GM19043 (cell line): ENCODE measurements around the gene ADPGK.
"Not testable (repeated sequence)": the region's sequence is repeated elsewhere in the genome, so short reads cannot be mapped to it uniquely, and the experiment has no call there.

ENCODE experiments used
- ATAC-seq: cut with Tn5 transposase; IDR thresholded peaks from one replicate; pipeline ENCODE4 v1.9.1; 2021; ENCODE audit warnings: low read depth; ENCODE audit not compliant: unreplicated experiment

Gene ADPGK

GRCh38 chr15:72751751-72752455 lies 31.7 kb downstream of the ADPGK start:
- ATAC-seq = no peak

GRCh38 chr15:72749700-72750099 lies 33.9 kb downstream of the ADPGK start:
- ATAC-seq = no peak

GRCh38 chr15:72740219-72740618 lies 43.3 kb downstream of the ADPGK start:
- peak; percentile 84 for ATAC-seq

- ATAC-seq = no peak
These were observed 45.8 kb downstream of the ADPGK start for GRCh38 chr15:72737723-72738122.

- no peak for ATAC-seq
These were observed 46.5 kb downstream of the ADPGK start for GRCh38 chr15:72737061-72737460.

- ATAC-seq = no peak
These were observed 48.4 kb downstream of the ADPGK start for GRCh38 chr15:72735111-72735510.

GRCh38 chr15:72733941-72734738 lies 49.4 kb downstream of the ADPGK start:
- ATAC-seq = no peak

GRCh38 chr15:72732516-72732915 lies 51.0 kb downstream of the ADPGK start:
- no peak for ATAC-seq

GRCh38 chr15:72732086-72732485 lies 51.5 kb downstream of the ADPGK start:
- ATAC-seq = no peak

GRCh38 chr15:72728821-72729220 lies 54.7 kb downstream of the ADPGK start:
- no peak for ATAC-seq

GRCh38 chr15:72728249-72728648 lies 55.3 kb downstream of the ADPGK start:
- not testable (repeated sequence) for ATAC-seq

GRCh38 chr15:72727154-72727553 lies 56.4 kb downstream of the ADPGK start:
- ATAC-seq = no peak

- ATAC-seq = not testable (repeated sequence)
These were observed 57.7 kb downstream of the ADPGK start for GRCh38 chr15:72725851-72726250.

GRCh38 chr15:72725446-72725845 lies 58.1 kb downstream of the ADPGK start:
- ATAC-seq = no peak

- ATAC-seq = no peak
These were observed 59.5 kb downstream of the ADPGK start for GRCh38 chr15:72724028-72724427.

GRCh38 chr15:72722071-72722696 lies 61.4 kb downstream of the ADPGK start:
- no peak for ATAC-seq

GRCh38 chr15:72708551-72709303 lies 74.8 kb downstream of the ADPGK start:
- not testable (repeated sequence) for ATAC-seq

GRCh38 chr15:72706266-72706665 lies 77.3 kb downstream of the ADPGK start:
- ATAC-seq = no peak
